Ascending aorta (tissue), 2 donors: ENCODE measurements around the gene GOLT1A. TPM values are rescaled to one million over a fixed set of nuclear protein-coding genes. Genes with fewer than 3 reads are reported as not detected.

Experiments used
- DNase-seq, 2 donors: peaks; one replicate each; pipeline ENCODE4 v3.0.0-alpha.2; 2019; ENCODE audit warnings: low spot score in 2 of 2
- H3K27ac ChIP-seq, 2 donors: fragments of 200-600 bp; sonication (generic); one replicate each; pipeline ENCODE4 v1.5.1; 2016 to 2017; ENCODE audit warnings: mild to moderate bottlenecking in 1 of 2
- H3K27me3 ChIP-seq: fragments of 200-600 bp; sonication (generic); one replicate; pipeline ENCODE4 v1.5.1; 2017
- H3K36me3 ChIP-seq, 2 donors: fragments of 200-600 bp; sonication (generic); one replicate each; pipeline ENCODE4 v1.5.1; 2016
- H3K4me1 ChIP-seq, 2 donors: fragments of 200-600 bp; sonication (generic); one replicate each; pipeline ENCODE4 v1.5.1; 2016 to 2017; ENCODE audit warnings: mild to moderate bottlenecking in 1 of 2
- H3K4me3 ChIP-seq, 2 donors: fragments of 200-600 bp; sonication (generic); one replicate each; pipeline ENCODE4 v1.5.1; 2016 to 2017; ENCODE audit warnings: mild to moderate bottlenecking in 1 of 2
- H3K9me3 ChIP-seq, 2 donors: fragments of 200-600 bp; sonication (generic); one replicate each; pipeline ENCODE4 v1.5.1; 2016
- CTCF ChIP-seq, 3 experiments: fragments of 200-600 bp in 2 of 3; fragments of 450-650 bp in 1 of 3; sonication (generic) in 2 of 3; IDR thresholded peaks; one replicate each; pipeline ENCODE4 v1.5.1; 2016 to 2019; ENCODE audit warnings: antibody characterized with exemption in 3 of 3, mild to moderate bottlenecking in 1 of 3, moderate library complexity in 1 of 3
- intact Hi-C: fragments of 100-400 bp; cut with DNase I; formaldehyde crosslinking; loops from one replicate; pipeline ENCODE4 v1.15.1; 2023
- total RNA-seq: library from RNA; depleted of rRNA; stranded (reverse); fragments of >200 nt; gene quantifications from one replicate; pipeline ENCODE4 v1.1.0, GENCODE V29; 2016

Gene GOLT1A
- total RNA-seq, 1 donor from 2014 or later = not detected

GRCh38 chr1:204225841-204226735, 12.3 kb upstream of the GOLT1A start:
- Histone ChIP-seq H3K4me1 (no peaks in the 10 kb centered on the region), H3K4me3 (no peak overlapping the region), H3K27ac (no peak overlapping the region), H3K9me3 (no peaks in the 10 kb centered on the region), H3K36me3 (no peaks in the 10 kb centered on the region), H3K27me3 (no peaks in the 10 kb centered on the region)
- TF ChIP-seq CTCF (IDR thresholded peaks at IDR 0.05) = no peak
- DNase-seq = no peak
- intact Hi-C loops = no loop called here

- Histone ChIP-seq H3K4me3 (no peak overlapping the region), H3K27me3 (no peaks in the 10 kb centered on the region), H3K27ac (no peak overlapping the region), H3K36me3 (no peaks in the 10 kb centered on the region), H3K4me1 (no peaks in the 10 kb centered on the region), H3K9me3 (no peaks in the 10 kb centered on the region)
- DNase-seq = peak in 1 of 2 donors; percentile 8
- intact Hi-C loops = no loop called here
- TF ChIP-seq CTCF (IDR thresholded peaks at IDR 0.05) = no peak
These were observed 10.9 kb upstream of the GOLT1A start for GRCh38 chr1:204224655-204225054.

- peak in 1 of 2 donors; percentile 37 for DNase-seq
- intact Hi-C loops = no loop called here
- Histone ChIP-seq H3K4me1 (no peaks in the 10 kb centered on the region), H3K9me3 (no peaks in the 10 kb centered on the region), H3K27me3 (no peaks in the 10 kb centered on the region), H3K4me3 (no peak overlapping the region), H3K27ac (no peak overlapping the region), H3K36me3 (no peaks in the 10 kb centered on the region)
- no peak for TF ChIP-seq CTCF (IDR thresholded peaks at IDR 0.05)
These were observed 9.5 kb upstream of the GOLT1A start for GRCh38 chr1:204223129-204223860.

- intact Hi-C loops = no loop called here
- Histone ChIP-seq H3K4me3 (no peak overlapping the region), H3K36me3 (no peaks in the 10 kb centered on the region), H3K27ac (no peak overlapping the region), H3K27me3 (no peaks in the 10 kb centered on the region), H3K9me3 (no peaks in the 10 kb centered on the region), H3K4me1 (no peaks in the 10 kb centered on the region)
- TF ChIP-seq CTCF (IDR thresholded peaks at IDR 0.05) = no peak
- no peak for DNase-seq
These were observed 8.9 kb upstream of the GOLT1A start for GRCh38 chr1:204222764-204223055.

- Histone ChIP-seq H3K36me3 (no peaks in the 10 kb centered on the region), H3K4me3 (no peak overlapping the region), H3K9me3 (no peaks in the 10 kb centered on the region), H3K27me3 (no peaks in the 10 kb centered on the region), H3K4me1 (no peaks in the 10 kb centered on the region), H3K27ac (no peak overlapping the region)
- TF ChIP-seq CTCF (IDR thresholded peaks at IDR 0.05) = no peak
- intact Hi-C loops = no loop called here
- DNase-seq = no peak
These were observed 8.4 kb upstream of the GOLT1A start for GRCh38 chr1:204222006-204222763.
